SH-SY5Y (cell line): ENCODE data around the gene RNF40.

ENCODE experiments used
- GATA2 ChIP-seq: IDR thresholded peaks from 2 replicates; pipeline ENCODE4 v1.6.1; 2011; ENCODE audit warnings: mild to moderate bottlenecking, low read depth, low read length
- GATA3 ChIP-seq: IDR thresholded peaks from 2 replicates; pipeline ENCODE4 v1.6.1; 2011; ENCODE audit warnings: low read depth, mild to moderate bottlenecking, low read length, moderate library complexity

RNF40 gene

GRCh38 chr16:30802936-30803335 lies 40.8 kb downstream of the RNF40 start:
- TF ChIP-seq GATA2 (no peak), GATA3 (no peak)

GRCh38 chr16:30805056-30805369 lies 42.9 kb downstream of the RNF40 start:
- no peak for TF ChIP-seq GATA3
- no peak for TF ChIP-seq GATA2

- TF ChIP-seq GATA3 (no peak), GATA2 (no peak)
Observed at GRCh38 chr16:30805370-30806169, 43.4 kb downstream of the RNF40 start.

GRCh38 chr16:30808146-30808545 lies 46.0 kb downstream of the RNF40 start:
- TF ChIP-seq GATA3 (no peak), GATA2 (no peak)

GRCh38 chr16:30813821-30814189 lies 51.7 kb downstream of the RNF40 start:
- no peak for TF ChIP-seq GATA3
- TF ChIP-seq GATA2: no peak

GRCh38 chr16:30816769-30817168 lies 54.6 kb downstream of the RNF40 start:
- TF ChIP-seq GATA3 (no peak), GATA2 (no peak)

- TF ChIP-seq GATA2 (no peak), GATA3 (no peak)
Observed at GRCh38 chr16:30820952-30821421, 58.9 kb downstream of the RNF40 start.

- TF ChIP-seq GATA2 (no peak), GATA3 (no peak)
Observed at GRCh38 chr16:30821891-30822290, 59.8 kb downstream of the RNF40 start.
